ENCODE results near the gene TUBD1.

Gene TUBD1

GRCh38 chr17:59826706-59827453 is 65.9 kb downstream of the TUBD1 start:
- no peak for DNase-seq

- DNase-seq = no peak
Observed at GRCh38 chr17:59825533-59826322, 67.0 kb downstream of the TUBD1 start.

- no peak for DNase-seq
Observed at GRCh38 chr17:59815965-59816364, 76.8 kb downstream of the TUBD1 start.

DNA sequence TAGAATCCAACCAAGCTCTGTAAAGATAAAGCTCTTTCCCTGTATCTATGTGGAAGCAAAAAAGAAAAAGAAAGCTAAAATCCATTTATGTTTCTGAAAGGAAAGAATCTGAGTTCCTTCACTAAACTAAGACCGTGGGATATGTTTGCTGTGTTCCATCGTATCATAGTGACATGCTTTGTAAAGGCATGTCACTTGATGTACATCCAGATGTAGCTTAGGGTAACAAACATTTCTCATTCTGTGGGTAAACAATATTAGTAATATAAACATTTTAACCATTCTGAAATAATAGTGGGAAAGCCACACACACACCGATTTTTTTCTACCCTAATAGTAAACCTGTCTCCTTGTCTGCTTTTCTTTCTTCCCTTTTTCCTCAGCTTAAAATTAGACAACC is 78.1 kb downstream of the TUBD1 start:
- DNase-seq = no peak

- DNase-seq = no peak
Observed at GRCh38 chr17:59814276-59814675, 78.5 kb downstream of the TUBD1 start.

- DNase-seq = no peak
Observed at GRCh38 chr17:59812139-59812538, 80.6 kb downstream of the TUBD1 start.

DNA sequence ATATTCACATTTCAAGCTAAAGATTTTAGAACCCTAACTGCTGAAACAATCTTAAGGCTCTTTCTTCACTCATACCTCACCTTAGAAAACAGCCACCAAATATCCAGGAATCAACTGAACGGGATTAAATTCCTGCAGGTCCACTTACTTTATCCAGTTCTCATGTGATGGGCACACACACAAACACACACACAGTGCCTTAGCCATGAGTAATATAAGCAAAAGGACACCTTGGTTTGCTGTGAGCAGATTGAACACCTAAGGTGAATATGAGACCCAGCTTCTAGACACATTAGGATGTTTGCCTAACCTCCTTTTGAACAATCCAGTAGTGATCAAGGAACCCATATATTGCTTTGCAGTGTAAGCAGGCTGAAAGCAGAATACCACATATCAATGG is 81.5 kb downstream of the TUBD1 start:
- DNase-seq = no peak

DNA sequence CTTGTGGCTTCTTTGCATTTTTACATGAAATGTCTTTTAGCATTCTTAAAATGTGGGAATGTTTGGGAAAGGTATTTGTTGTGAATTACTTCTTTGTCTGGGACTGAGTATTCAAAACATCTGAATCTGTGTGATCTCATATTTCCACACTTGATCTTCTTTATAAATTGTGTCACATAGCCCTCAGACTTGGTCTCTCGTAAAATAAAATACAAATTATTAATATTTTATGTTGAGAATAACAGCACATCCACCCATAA is 81.9 kb downstream of the TUBD1 start:
- no peak for DNase-seq
